ENCODE data around the gene SLC9A8.
A peak's percentile ranks its signal among the peaks of the same experiment; 100 is the strongest.

DNA sequence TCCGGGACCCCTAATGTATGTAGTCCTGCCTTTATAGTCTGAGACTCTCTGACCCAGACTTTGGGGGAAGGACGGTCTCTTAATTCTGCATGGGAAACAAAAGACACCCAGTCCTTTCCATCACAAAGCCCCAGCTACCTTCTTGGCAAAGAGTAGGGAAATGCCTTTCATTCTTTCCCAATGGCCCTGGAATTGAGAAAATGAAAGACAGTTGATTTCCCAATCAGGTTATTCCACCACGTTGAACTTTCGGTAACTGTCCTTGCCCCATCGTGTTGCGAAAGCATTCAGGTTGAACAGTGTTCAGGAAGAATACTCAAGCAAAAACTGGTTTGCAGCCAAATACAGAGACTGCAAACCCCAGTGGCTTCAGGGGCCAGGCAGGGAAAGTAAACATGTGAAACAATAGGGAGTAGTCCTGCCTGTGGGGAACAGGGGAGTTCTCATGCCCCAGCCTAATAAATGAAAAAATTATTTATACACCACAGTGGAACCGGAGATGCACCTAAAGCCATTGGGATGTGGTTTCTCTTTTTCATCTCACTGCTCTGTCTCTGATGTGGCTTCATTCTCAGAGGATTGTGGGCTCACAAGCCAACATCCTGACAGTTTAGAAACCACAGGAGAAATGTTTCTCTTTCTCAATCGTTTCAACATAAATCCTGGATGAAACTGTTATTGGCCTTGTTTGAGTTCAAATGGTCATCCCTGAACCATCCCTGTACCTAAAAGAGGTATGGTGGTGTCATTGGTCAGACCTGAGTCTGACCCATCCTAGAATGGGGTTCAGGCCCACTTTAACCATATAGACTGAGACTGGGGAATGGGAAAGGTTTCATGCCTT is 44.2 kb upstream of the SLC9A8 start:
- TF ChIP-seq, protein P1, sequence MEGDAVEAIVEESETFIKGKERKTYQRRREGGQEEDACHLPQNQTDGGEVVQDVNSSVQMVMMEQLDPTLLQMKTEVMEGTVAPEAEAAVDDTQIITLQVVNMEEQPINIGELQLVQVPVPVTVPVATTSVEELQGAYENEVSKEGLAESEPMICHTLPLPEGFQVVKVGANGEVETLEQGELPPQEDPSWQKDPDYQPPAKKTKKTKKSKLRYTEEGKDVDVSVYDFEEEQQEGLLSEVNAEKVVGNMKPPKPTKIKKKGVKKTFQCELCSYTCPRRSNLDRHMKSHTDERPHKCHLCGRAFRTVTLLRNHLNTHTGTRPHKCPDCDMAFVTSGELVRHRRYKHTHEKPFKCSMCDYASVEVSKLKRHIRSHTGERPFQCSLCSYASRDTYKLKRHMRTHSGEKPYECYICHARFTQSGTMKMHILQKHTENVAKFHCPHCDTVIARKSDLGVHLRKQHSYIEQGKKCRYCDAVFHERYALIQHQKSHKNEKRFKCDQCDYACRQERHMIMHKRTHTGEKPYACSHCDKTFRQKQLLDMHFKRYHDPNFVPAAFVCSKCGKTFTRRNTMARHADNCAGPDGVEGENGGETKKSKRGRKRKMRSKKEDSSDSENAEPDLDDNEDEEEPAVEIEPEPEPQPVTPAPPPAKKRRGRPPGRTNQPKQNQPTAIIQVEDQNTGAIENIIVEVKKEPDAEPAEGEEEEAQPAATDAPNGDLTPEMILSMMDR (IDR thresholded peaks at IDR 0.05), result no peak
- no peak for TF ChIP-seq POLR2A (IDR thresholded peaks at IDR 0.05)
- peak; percentile 23 for TF ChIP-seq EP300 (IDR thresholded peaks at IDR 0.05; ENCODE audit: low read depth)
- peak; percentile 42 to 86 (median 63) for TF ChIP-seq POLR2AphosphoS5 (IDR thresholded peaks at IDR 0.05)
